ENCODE data around the gene SUDS3. TPM values are rescaled to one million over a fixed set of nuclear protein-coding genes. Genes with fewer than 3 reads are reported as not detected.

Gene SUDS3, protein sequence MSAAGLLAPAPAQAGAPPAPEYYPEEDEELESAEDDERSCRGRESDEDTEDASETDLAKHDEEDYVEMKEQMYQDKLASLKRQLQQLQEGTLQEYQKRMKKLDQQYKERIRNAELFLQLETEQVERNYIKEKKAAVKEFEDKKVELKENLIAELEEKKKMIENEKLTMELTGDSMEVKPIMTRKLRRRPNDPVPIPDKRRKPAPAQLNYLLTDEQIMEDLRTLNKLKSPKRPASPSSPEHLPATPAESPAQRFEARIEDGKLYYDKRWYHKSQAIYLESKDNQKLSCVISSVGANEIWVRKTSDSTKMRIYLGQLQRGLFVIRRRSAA
- 44.8 and 50.7 TPM in 2 replicates for total RNA-seq
- long read RNA-seq, partial matches to known transcripts: 16 of 16 reads
- long read RNA-seq, other reads (novel, unspliced or antisense): 0 of 16 reads

DNA sequence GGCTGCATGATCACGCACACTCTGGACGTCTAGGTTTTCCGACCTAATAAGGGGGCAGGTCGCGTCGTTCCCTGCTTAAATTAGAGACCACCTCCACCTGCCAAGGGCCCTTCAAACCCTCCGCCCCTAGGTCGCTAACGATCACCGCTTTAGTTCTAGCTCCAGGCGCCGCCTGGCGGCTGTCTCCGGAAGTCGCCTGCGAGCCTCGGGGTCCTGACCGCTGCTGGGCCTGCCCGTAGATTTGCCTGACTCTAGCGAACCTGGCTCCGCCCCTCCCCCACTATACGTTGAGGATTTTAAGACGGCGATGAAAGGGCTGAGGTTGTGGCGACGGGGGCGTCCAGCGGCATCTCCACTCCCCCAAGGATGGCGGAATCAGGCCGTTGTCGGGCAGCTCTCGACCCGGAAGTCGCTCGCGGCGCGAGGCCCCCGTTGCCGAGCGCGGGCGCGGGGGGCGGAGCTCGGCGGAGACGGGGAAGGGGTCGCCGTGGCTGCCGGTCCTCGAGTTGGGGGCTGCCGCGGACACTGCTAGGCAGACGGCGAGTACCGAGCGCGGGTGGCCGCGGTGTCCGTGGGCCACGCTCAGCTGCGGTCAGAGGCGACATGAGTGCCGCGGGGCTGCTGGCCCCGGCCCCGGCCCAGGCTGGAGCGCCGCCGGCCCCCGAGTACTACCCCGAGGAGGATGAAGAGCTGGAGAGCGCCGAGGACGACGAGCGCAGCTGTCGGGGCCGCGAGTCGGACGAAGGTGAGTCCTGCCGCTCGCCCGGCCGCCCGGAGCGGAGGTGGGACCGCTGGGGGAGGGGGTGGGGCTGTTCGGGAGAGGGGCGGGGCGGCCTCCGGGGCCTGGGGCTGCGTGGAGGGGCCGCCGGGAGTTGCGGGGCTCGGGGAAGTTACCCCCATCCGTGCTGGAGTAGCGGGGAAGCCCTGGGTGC lies at the start of gene SUDS3:
SUDS3 (plus strand) TSS at position 467 of the 932 bp plus-strand sequence; CDS start at position 604, 137 bp downstream.
- Mint-ChIP-seq H3K36me3 (ENCODE audit: low read depth) (no peaks in the 10 kb centered on the region), H3K27me3 (ENCODE audit: low read depth) (peaks cover 16% of the 10 kb centered on the region), H3K4me3 (peak within 1 kb of the TSS; percentile 93), H3K4me1 (peaks cover 37% of the 10 kb centered on the region), H3K27ac (ENCODE audit: unreplicated experiment) (peak within 1 kb of the TSS; percentile 99), H3K9me3 (no peaks in the 10 kb centered on the region)
- peak; percentile 99 for DNase-seq (ENCODE audit: low read depth, low spot score)
- TF ChIP-seq, protein P1, sequence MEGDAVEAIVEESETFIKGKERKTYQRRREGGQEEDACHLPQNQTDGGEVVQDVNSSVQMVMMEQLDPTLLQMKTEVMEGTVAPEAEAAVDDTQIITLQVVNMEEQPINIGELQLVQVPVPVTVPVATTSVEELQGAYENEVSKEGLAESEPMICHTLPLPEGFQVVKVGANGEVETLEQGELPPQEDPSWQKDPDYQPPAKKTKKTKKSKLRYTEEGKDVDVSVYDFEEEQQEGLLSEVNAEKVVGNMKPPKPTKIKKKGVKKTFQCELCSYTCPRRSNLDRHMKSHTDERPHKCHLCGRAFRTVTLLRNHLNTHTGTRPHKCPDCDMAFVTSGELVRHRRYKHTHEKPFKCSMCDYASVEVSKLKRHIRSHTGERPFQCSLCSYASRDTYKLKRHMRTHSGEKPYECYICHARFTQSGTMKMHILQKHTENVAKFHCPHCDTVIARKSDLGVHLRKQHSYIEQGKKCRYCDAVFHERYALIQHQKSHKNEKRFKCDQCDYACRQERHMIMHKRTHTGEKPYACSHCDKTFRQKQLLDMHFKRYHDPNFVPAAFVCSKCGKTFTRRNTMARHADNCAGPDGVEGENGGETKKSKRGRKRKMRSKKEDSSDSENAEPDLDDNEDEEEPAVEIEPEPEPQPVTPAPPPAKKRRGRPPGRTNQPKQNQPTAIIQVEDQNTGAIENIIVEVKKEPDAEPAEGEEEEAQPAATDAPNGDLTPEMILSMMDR (conservative IDR thresholded peaks at IDR 0.05): peak; percentile 94

DNA sequence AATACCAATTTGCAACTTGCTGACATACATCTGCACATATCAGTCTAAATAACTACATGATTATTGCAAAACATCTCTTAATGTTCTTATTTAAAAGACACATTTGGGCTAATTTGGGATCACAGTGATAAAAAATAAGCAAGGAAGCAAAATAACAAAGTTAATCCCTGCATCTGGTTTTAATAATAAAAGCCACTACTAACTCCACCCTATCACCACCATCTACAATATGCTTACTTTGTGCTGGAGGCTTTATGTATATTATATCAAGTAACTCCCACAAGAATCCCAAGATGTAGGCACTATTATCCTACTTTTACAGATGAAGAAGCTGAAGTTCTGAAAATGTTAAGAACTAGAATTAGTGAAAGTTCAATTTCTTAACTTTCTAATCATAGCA lies 49.4 kb upstream of the SUDS3 start:
- no peaks in the 10 kb centered on the region for H3K36me3 Mint-ChIP-seq (ENCODE audit: low read depth)
- no peak overlapping the region for H3K27ac Mint-ChIP-seq (ENCODE audit: unreplicated experiment)
- TF ChIP-seq, protein P1 (conservative IDR thresholded peaks at IDR 0.05): no peak
- no peak overlapping the region for H3K4me3 Mint-ChIP-seq
- H3K4me1 Mint-ChIP-seq: peaks cover 5% of the 10 kb centered on the region
- no peaks in the 10 kb centered on the region for H3K27me3 Mint-ChIP-seq (ENCODE audit: low read depth)
- no peak for DNase-seq (ENCODE audit: low read depth, low spot score)
- no peaks in the 10 kb centered on the region for H3K9me3 Mint-ChIP-seq

DNA sequence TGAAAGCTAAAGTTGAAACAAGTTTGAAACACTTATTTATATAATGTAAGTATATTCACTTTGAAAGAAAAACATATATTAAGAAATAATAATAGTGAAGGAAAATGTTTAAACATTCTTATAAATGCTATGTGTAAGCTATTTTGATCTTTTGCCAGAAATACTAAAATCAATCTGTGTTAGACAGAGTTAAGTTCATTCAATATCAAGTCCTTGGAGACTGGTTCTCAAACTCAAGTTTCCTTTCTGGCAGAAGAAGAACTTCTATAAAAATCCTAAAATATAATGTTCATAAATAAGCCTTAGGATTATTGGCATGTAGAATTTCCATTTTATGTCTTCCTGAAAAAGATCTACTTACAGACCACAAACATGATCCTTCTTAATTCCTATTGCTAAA lies 49.0 kb upstream of the SUDS3 start:
- DNase-seq (ENCODE audit: low read depth, low spot score): no peak
- Mint-ChIP-seq H3K4me3 (no peak overlapping the region), H3K27me3 (ENCODE audit: low read depth) (no peaks in the 10 kb centered on the region), H3K36me3 (ENCODE audit: low read depth) (no peaks in the 10 kb centered on the region), H3K9me3 (no peaks in the 10 kb centered on the region), H3K4me1 (peaks cover 5% of the 10 kb centered on the region), H3K27ac (ENCODE audit: unreplicated experiment) (no peak overlapping the region)
- TF ChIP-seq, protein P1 (conservative IDR thresholded peaks at IDR 0.05): no peak

DNA sequence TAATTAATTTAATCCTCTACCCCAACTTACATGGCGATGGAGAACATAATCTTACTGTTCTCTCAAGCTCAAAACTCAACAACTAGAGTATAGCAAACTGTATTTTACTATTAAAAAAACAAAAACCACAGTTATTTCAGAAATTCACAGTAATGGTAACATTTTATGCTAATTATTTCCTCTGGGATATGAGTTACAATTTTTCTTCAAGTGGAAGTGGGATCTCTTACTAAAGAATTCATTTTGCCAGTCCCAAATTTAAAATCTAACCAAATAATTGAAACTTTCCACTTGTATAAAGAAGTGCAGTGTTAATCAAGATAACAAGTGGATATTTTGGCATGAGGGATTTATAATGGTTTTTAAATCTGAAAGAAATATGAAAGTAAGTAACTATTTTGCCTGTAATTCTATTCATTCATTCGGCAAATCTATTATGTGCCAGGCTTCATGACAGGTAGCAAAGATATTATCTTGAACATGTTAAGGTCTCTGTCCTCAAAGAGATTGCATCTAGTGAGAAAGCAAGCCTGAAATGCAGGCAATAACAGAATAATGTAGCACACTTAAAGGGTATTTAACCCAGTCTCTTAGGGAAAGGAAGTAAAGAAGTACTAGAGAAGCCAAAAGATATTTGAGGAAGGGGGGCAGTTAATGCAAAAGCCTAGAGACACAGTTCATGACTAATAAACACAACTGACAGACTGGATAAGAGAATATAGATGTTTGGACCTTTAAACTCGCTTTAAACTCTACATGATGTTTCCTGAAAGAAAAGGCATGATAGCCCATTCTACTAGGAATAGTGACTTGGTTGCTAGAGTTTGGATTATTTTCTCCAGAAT lies 47.6 kb upstream of the SUDS3 start:
- H3K4me3 Mint-ChIP-seq: no peak overlapping the region

More for the DNA sequence above, 47.6 kb upstream of the SUDS3 start:
- DNase-seq (ENCODE audit: low read depth, low spot score): no peak
- Mint-ChIP-seq H3K4me1 (peaks cover 5% of the 10 kb centered on the region), H3K9me3 (no peaks in the 10 kb centered on the region), H3K36me3 (ENCODE audit: low read depth) (no peaks in the 10 kb centered on the region), H3K27ac (ENCODE audit: unreplicated experiment) (no peak overlapping the region), H3K27me3 (ENCODE audit: low read depth) (no peaks in the 10 kb centered on the region)
- TF ChIP-seq, protein P1 (conservative IDR thresholded peaks at IDR 0.05): no peak
